ENCODE data around the gene MAGI2.

- TF ChIP-seq POLR2A (IDR thresholded peaks at IDR 0.05) (no peak), CTCF (IDR thresholded peaks at IDR 0.05) (no peak)
Observed at GRCh38 chr7:78901566-78901965, 551.9 kb downstream of the MAGI2 start.

Measured in esophagus squamous epithelium (tissue), 4 donors.